ENCODE results near the gene SPAG9. TPM values are rescaled to one million over a fixed set of nuclear protein-coding genes. Genes with fewer than 3 reads are reported as not detected.
"Not testable (repeated sequence)": the region's sequence is repeated elsewhere in the genome, so short reads cannot be mapped to it uniquely, and the experiment has no call there.

The SPAG9 gene
- total RNA-seq, 1 donor from 2014 or later, result 42.0 TPM

- intact Hi-C loops (cut with DNase I), result loop anchor here (5.0 kb wide), 1 partner anchor 170 kb away; no protein-coding TSS in a partner anchor
- peak; percentile 51 for DNase-seq
- no peak for ATAC-seq (ENCODE audit: poor library complexity)
Observed at GRCh38 chr17:50952013-50952412, 168.7 kb downstream of the SPAG9 start.

GRCh38 chr17:50949989-50950877 lies 170.4 kb downstream of the SPAG9 start:
- intact Hi-C loops (cut with DNase I), result loop anchor here (5.0 kb wide), 1 partner anchor 168 kb away; no protein-coding TSS in a partner anchor
- ATAC-seq (ENCODE audit: poor library complexity) (peak; percentile 85), DNase-seq (peak; percentile 84)

- peak; percentile 38 for DNase-seq
- intact Hi-C loops (cut with DNase I), result no loop called here
- peak; percentile 6 for ATAC-seq (ENCODE audit: poor library complexity)
Observed at GRCh38 chr17:50949128-50949988, 171.3 kb downstream of the SPAG9 start.

GRCh38 chr17:50948711-50949110 lies 172.0 kb downstream of the SPAG9 start:
- ATAC-seq (ENCODE audit: poor library complexity), result no peak
- intact Hi-C loops (cut with DNase I), result no loop called here
- DNase-seq, result peak; percentile 23

GRCh38 chr17:50947782-50948543 lies 172.7 kb downstream of the SPAG9 start:
- ATAC-seq (ENCODE audit: poor library complexity) (no peak), DNase-seq (peak; percentile 80)
- intact Hi-C loops (cut with DNase I), result no loop called here

GRCh38 chr17:50946891-50947781 lies 173.5 kb downstream of the SPAG9 start:
- DNase-seq (peak; percentile 29), ATAC-seq (ENCODE audit: poor library complexity) (no peak)
- intact Hi-C loops (cut with DNase I), result no loop called here

- ATAC-seq (ENCODE audit: poor library complexity) (no peak), DNase-seq (peak; percentile 35)
- intact Hi-C loops (cut with DNase I), result no loop called here
Observed at GRCh38 chr17:50946223-50946890, 174.3 kb downstream of the SPAG9 start.

- peak; percentile 5 for DNase-seq
- no peak for ATAC-seq (ENCODE audit: poor library complexity)
- intact Hi-C loops (cut with DNase I), result loop anchor here (2.0 kb wide), 1 partner anchor 79 kb away; the partner anchor contains the start of gene TOB1
Observed at GRCh38 chr17:50945779-50946222, 174.9 kb downstream of the SPAG9 start.

- ATAC-seq (ENCODE audit: poor library complexity) (no peak), DNase-seq (no peak)
- intact Hi-C loops (cut with DNase I), result loop anchor here (2.0 kb wide), 1 partner anchor 78 kb away; the partner anchor contains the start of gene TOB1
Observed at GRCh38 chr17:50944902-50945720, 175.6 kb downstream of the SPAG9 start.

GRCh38 chr17:50944054-50944901 lies 176.4 kb downstream of the SPAG9 start:
- peak; percentile 88 for DNase-seq
- intact Hi-C loops (cut with DNase I), result loop anchor here (2.0 kb wide), 1 partner anchor 77 kb away; the partner anchor contains the start of gene TOB1
- ATAC-seq (ENCODE audit: poor library complexity), result peak; percentile 79

- ATAC-seq (ENCODE audit: poor library complexity) (no peak), DNase-seq (peak; percentile 30)
- intact Hi-C loops (cut with DNase I), result no loop called here
Observed at GRCh38 chr17:50943575-50943933, 177.1 kb downstream of the SPAG9 start.

- ATAC-seq (ENCODE audit: poor library complexity); intact Hi-C loops (cut with DNase I): not testable (repeated sequence)
- peak; percentile 3 for DNase-seq
Observed at GRCh38 chr17:50941676-50942048, 179.0 kb downstream of the SPAG9 start.

- peak; percentile 32 for DNase-seq
- ATAC-seq (ENCODE audit: poor library complexity), result no peak
- intact Hi-C loops (cut with DNase I), result no loop called here
Observed at GRCh38 chr17:50939795-50940684, 180.6 kb downstream of the SPAG9 start.

- intact Hi-C loops (cut with DNase I), result no loop called here
- no peak for ATAC-seq (ENCODE audit: poor library complexity)
- peak; percentile 28 for DNase-seq
Observed at GRCh38 chr17:50939542-50939794, 181.2 kb downstream of the SPAG9 start.
